Trophoblast cell (in vitro differentiated cells and primary cell): Measurements from ENCODE around the gene FOXP2.

Experiments used
- DNase-seq, 2 donors: peaks; one replicate each; pipeline ENCODE4 v3.0.0-alpha.2; 2016
- H2AFZ ChIP-seq: 2 replicates; pipeline ENCODE4 v1.6.1; 2013; ENCODE audit warnings: low read length, moderate library complexity, mild to moderate bottlenecking; ENCODE audit not compliant: insufficient read depth, poor library complexity
- H2AK5ac ChIP-seq: 2 replicates; pipeline ENCODE4 v1.6.1; 2013; ENCODE audit warnings: mild to moderate bottlenecking, low read length
- H2BK120ac ChIP-seq: 2 replicates; pipeline ENCODE4 v1.6.1; 2013; ENCODE audit warnings: low read length, mild to moderate bottlenecking, moderate library complexity; ENCODE audit not compliant: insufficient read depth, poor library complexity
- H2BK12ac ChIP-seq: 2 replicates; pipeline ENCODE4 v1.6.1; 2013; ENCODE audit warnings: mild to moderate bottlenecking, low read length, moderate library complexity
- H2BK5ac ChIP-seq: 2 replicates; pipeline ENCODE4 v1.6.1; 2013; ENCODE audit warnings: low read length, low read depth, moderate library complexity, mild to moderate bottlenecking; ENCODE audit not compliant: poor library complexity
- H3K14ac ChIP-seq: 2 replicates; pipeline ENCODE4 v1.6.1; 2013; ENCODE audit warnings: mild to moderate bottlenecking, low read length
- H3K18ac ChIP-seq: 2 replicates; pipeline ENCODE4 v1.6.1; 2013; ENCODE audit warnings: mild to moderate bottlenecking, low read length
- H3K23ac ChIP-seq: 2 replicates; pipeline ENCODE4 v1.6.1; 2013; ENCODE audit warnings: low read length
- H3K27ac ChIP-seq: 2 replicates; pipeline ENCODE4 v1.5.1; 2013; ENCODE audit warnings: low read depth, mild to moderate bottlenecking, inconsistent platforms, low read length, moderate library complexity
- H3K27me3 ChIP-seq: 2 replicates; pipeline ENCODE4 v1.6.1; 2013; ENCODE audit warnings: inconsistent platforms, mild to moderate bottlenecking, low read length, moderate library complexity; ENCODE audit not compliant: insufficient read depth
- H3K36me3 ChIP-seq, 2 experiments: 1 replicate in 1 of 2; 2 replicates in 1 of 2; pipeline ENCODE4 v1.6.1; 2013; ENCODE audit warnings: low read length in 2 of 2, mild to moderate bottlenecking in 2 of 2, moderate library complexity in 1 of 2; ENCODE audit not compliant: insufficient read depth in 2 of 2, control insufficient read depth in 1 of 2
- H3K4ac ChIP-seq: 2 replicates; pipeline ENCODE4 v1.6.1; 2013; ENCODE audit warnings: low read depth, mild to moderate bottlenecking, low read length, moderate library complexity
- H3K4me1 ChIP-seq, 2 experiments: 1 replicate in 1 of 2; 2 replicates in 1 of 2; pipeline ENCODE4 v1.6.1; 2013; ENCODE audit warnings: low read length in 2 of 2, mild to moderate bottlenecking in 2 of 2, moderate library complexity in 1 of 2; ENCODE audit not compliant: insufficient read depth in 2 of 2, control insufficient read depth in 1 of 2
- H3K4me2 ChIP-seq: 2 replicates; pipeline ENCODE4 v1.6.1; 2013; ENCODE audit warnings: inconsistent platforms, mild to moderate bottlenecking, low read length, moderate library complexity
- H3K4me3 ChIP-seq: 2 replicates; pipeline ENCODE4 v1.5.1; 2013; ENCODE audit warnings: mild to moderate bottlenecking, low read depth, low read length, inconsistent platforms
- H3K79me1 ChIP-seq: one replicate; pipeline ENCODE4 v1.6.1; 2013; ENCODE audit warnings: low read length
- H3K79me2 ChIP-seq: 2 replicates; pipeline ENCODE4 v1.6.1; 2013; ENCODE audit warnings: low read length, mild to moderate bottlenecking; ENCODE audit not compliant: control insufficient read depth, insufficient read depth, poor library complexity
- H3K9ac ChIP-seq: 2 replicates; pipeline ENCODE4 v1.6.1; 2013; ENCODE audit warnings: mild to moderate bottlenecking, low read length
- H3K9me3 ChIP-seq: 2 replicates; pipeline ENCODE4 v1.6.1; 2013; ENCODE audit warnings: low read depth, mild to moderate bottlenecking, control low read depth, inconsistent platforms, low read length; ENCODE audit not compliant: insufficient read depth
- H4K12ac ChIP-seq: 2 replicates; pipeline ENCODE4 v1.6.1; 2013; ENCODE audit warnings: low read depth, mild to moderate bottlenecking, low read length, moderate library complexity
- H4K8ac ChIP-seq: 2 replicates; pipeline ENCODE4 v1.6.1; 2013; ENCODE audit warnings: low read depth, mild to moderate bottlenecking, low read length, moderate library complexity
- H4K91ac ChIP-seq: one replicate; pipeline ENCODE4 v1.6.1; 2013; ENCODE audit warnings: low read depth, mild to moderate bottlenecking, low read length, moderate library complexity
- WGBS: extraction: QIAGEN DNeasy Blood & Tissue Kit; methylation state at CpG from one replicate; pipeline ENCODE4 v1.1.7; 2013; ENCODE audit warnings: missing lambda C conversion rate; ENCODE audit not compliant: insufficient read length, insufficient coverage; ENCODE audit errors: extremely low coverage; 5-methylcytosine and 5-hydroxymethylcytosine counted together

The FOXP2 gene

DNA sequence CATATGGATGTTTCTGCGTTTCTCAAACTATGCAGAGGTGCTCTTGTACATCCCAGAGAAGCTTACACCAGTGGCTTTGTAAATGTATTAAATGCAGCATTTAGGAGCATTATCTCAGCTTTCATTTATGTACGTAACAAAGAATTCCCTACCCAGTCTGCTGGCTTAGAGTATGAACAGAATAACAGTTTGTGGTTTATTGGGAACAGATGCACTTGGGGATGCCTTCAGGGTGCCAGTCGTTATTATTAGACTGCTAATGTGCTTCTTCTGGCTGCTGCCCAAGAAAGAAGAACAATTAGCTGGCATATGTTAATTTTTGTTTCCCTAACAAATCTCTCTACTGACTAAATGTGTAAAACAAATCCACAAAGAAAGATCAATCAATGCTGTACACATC is 241.9 kb downstream of the FOXP2 start:
- Histone ChIP-seq H3K27me3 (no peaks in the 10 kb centered on the region), H3K79me2 (no peaks in the 10 kb centered on the region), H2AFZ (no peak overlapping the region), H3K9me3 (no peaks in the 10 kb centered on the region), H3K4me3 (no peak overlapping the region), H3K4ac (no peak overlapping the region), H3K18ac (no peak overlapping the region), H3K4me1 (no peaks in the 10 kb centered on the region), H3K27ac (no peak overlapping the region), H4K91ac (no peak overlapping the region), H3K9ac (no peak overlapping the region), H3K4me2 (no peak overlapping the region), H4K12ac (no peak overlapping the region), H4K8ac (no peak overlapping the region), H3K36me3 (no peaks in the 10 kb centered on the region), H2BK5ac (no peak overlapping the region), H2BK120ac (no peak overlapping the region), H3K14ac (no peak overlapping the region), H3K79me1 (no peaks in the 10 kb centered on the region), H3K23ac (no peak overlapping the region), H2BK12ac (no peak overlapping the region), H2AK5ac (no peak overlapping the region)
- WGBS, result no CpG with 5 or more reads among the region's 3 CpGs
- DNase-seq, result no peak

DNA sequence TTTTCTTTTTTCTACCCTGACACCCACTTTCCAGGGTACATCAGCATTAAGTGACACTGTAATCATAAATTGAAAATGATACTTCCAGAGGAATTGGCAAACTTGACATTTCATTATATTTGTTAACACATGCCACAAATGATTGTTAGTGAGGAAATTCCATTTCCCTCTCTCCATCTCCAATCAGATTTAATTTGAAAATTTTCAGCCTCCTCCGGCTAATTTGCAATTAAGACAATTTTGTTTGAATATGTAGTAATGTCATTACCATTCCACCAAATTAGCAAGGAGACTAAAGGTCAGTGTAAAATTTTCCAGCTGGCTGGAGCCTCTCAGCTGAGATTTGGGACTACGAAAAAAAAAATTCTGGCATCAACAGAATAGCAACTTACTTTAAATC is 242.7 kb downstream of the FOXP2 start:
- H3K27ac ChIP-seq, result no peak overlapping the region
- no peak overlapping the region for H3K4me2 ChIP-seq
- no CpG with 5 or more reads among the region's 2 CpGs for WGBS
- no peaks in the 10 kb centered on the region for H3K27me3 ChIP-seq
- no peak for DNase-seq
- no peaks in the 10 kb centered on the region for H3K79me1 ChIP-seq
- H3K36me3 ChIP-seq, result no peaks in the 10 kb centered on the region
- no peaks in the 10 kb centered on the region for H3K9me3 ChIP-seq
- no peak overlapping the region for H2BK120ac ChIP-seq
- H4K12ac ChIP-seq, result no peak overlapping the region
- H3K4me1 ChIP-seq, result no peaks in the 10 kb centered on the region
- H3K18ac ChIP-seq, result no peak overlapping the region
- H3K79me2 ChIP-seq, result no peaks in the 10 kb centered on the region
- no peak overlapping the region for H3K4me3 ChIP-seq
- no peak overlapping the region for H3K23ac ChIP-seq
- H2BK12ac ChIP-seq, result no peak overlapping the region
- H2AK5ac ChIP-seq, result no peak overlapping the region
- H2AFZ ChIP-seq, result no peak overlapping the region
- no peak overlapping the region for H3K14ac ChIP-seq
- no peak overlapping the region for H4K8ac ChIP-seq
- no peak overlapping the region for H3K9ac ChIP-seq
- no peak overlapping the region for H4K91ac ChIP-seq
- no peak overlapping the region for H2BK5ac ChIP-seq
- H3K4ac ChIP-seq, result no peak overlapping the region

DNA sequence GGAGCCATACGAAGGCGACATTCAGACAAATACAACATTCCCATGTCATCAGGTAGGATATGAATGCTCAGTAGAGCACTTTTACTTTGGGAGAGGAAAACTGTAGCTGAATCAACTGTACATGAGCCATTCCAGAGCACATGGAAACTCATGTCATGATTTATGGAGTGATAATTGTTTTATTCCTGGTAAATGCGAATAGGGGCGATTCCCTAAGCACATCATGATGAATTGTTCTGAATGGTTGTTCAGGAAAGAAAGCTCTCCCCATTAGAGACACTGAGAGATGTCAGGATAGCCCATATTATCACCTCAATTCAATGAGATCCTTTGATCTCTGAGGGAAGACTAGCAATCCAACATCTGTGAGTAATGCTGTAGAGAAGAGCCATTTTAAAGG is 243.6 kb downstream of the FOXP2 start:
- Histone ChIP-seq H2BK120ac (no peak overlapping the region), H3K4me1 (no peaks in the 10 kb centered on the region)
- WGBS, result no CpG with 5 or more reads among the region's 4 CpGs

DNA sequence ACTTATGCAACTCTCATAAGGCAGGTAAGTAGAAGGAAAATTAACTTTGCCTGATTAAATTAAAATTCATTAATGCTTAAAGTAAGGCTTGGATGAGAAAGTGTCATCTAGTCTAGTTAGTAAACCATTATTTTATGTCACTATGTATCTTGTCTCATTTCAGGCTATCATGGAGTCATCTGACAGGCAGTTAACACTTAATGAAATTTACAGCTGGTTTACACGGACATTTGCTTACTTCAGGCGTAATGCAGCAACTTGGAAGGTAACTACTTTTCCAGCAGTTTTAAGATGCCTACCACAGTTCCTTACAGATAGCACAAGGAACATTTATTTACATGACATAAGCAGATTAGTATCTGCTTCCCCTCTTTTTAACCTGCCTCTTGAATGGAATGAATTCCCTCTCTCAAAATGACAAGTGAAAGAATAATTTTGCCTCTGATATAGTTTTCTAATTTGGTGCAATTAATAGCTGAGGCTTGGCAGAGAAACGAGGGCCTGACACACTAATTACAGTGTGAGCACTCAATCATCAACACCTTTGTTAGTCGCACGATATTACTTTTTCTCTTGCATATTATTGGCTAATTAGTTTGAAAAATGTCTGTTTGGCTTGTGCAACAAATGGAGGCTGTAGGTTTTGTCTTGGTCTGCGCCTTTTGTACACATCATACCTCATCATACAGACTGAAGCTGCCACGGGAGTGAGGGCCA is 245.0 kb downstream of the FOXP2 start:
- WGBS, result no CpG with 5 or more reads among the region's 7 CpGs

More for the DNA sequence above, 243.6 kb downstream of the FOXP2 start:
- Histone ChIP-seq H3K27me3 (no peaks in the 10 kb centered on the region), H2BK5ac (no peak overlapping the region), H3K27ac (no peak overlapping the region), H4K91ac (no peak overlapping the region), H4K12ac (no peak overlapping the region), H3K79me2 (no peaks in the 10 kb centered on the region), H4K8ac (no peak overlapping the region), H3K18ac (no peak overlapping the region), H2BK12ac (no peak overlapping the region), H3K79me1 (no peaks in the 10 kb centered on the region), H3K9me3 (no peaks in the 10 kb centered on the region), H3K36me3 (no peaks in the 10 kb centered on the region), H3K4me3 (no peak overlapping the region), H2AFZ (no peak overlapping the region), H3K9ac (no peak overlapping the region), H3K4ac (no peak overlapping the region), H3K4me2 (no peak overlapping the region), H3K14ac (no peak overlapping the region), H3K23ac (no peak overlapping the region), H2AK5ac (no peak overlapping the region)
- no peak for DNase-seq

More for the DNA sequence above, 245.0 kb downstream of the FOXP2 start:
- no peak overlapping the region for H2AK5ac ChIP-seq
- no peak overlapping the region for H3K9ac ChIP-seq
- no peak overlapping the region for H4K8ac ChIP-seq
- H3K14ac ChIP-seq, result no peak overlapping the region
- H3K23ac ChIP-seq, result no peak overlapping the region
- no peaks in the 10 kb centered on the region for H3K27me3 ChIP-seq
- no peak overlapping the region for H3K4ac ChIP-seq
- no peak overlapping the region for H4K12ac ChIP-seq
- DNase-seq, result no peak
- no peak overlapping the region for H3K4me3 ChIP-seq
- H2BK5ac ChIP-seq, result no peak overlapping the region
- no peak overlapping the region for H2BK12ac ChIP-seq
- H3K79me1 ChIP-seq, result no peaks in the 10 kb centered on the region
- H4K91ac ChIP-seq, result no peak overlapping the region
- no peak overlapping the region for H3K4me2 ChIP-seq
- no peak overlapping the region for H2AFZ ChIP-seq
- H3K4me1 ChIP-seq, result no peaks in the 10 kb centered on the region
- H3K36me3 ChIP-seq, result no peaks in the 10 kb centered on the region
- H2BK120ac ChIP-seq, result no peak overlapping the region
- H3K27ac ChIP-seq, result no peak overlapping the region
- H3K79me2 ChIP-seq, result no peaks in the 10 kb centered on the region
- no peak overlapping the region for H3K18ac ChIP-seq
- no peaks in the 10 kb centered on the region for H3K9me3 ChIP-seq
